ENCODE results near the gene INVS. TPM values are rescaled to one million over a fixed set of nuclear protein-coding genes. Genes with fewer than 3 reads are reported as not detected.

The INVS gene
- polyA plus RNA-seq, 1 experiment, result 9.7 TPM

DNA sequence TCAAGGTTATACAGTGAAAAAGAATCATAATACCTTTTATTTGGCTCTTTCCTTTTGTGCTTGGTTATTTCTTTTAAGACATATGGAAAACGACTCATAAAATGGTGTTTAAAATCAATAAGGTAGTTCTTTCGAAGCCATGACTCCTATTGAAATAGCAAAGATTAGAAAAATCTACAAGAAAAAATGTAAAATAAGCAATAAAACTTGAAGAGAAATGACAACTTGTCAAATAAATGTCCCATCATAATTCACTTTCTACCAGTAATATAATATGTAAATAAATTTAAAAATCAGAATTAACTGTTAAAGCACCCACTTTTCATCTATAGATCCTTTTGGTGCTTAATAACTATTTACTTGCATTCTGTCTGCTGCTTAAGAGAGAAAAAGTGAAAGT is 241.2 kb downstream of the INVS start:
- no peak for DNase-seq (ENCODE audit: low read depth)
- ChIA-PET CTCF (no interaction called here), POLR2A (no interaction called here)
- TF ChIP-seq, protein P1, sequence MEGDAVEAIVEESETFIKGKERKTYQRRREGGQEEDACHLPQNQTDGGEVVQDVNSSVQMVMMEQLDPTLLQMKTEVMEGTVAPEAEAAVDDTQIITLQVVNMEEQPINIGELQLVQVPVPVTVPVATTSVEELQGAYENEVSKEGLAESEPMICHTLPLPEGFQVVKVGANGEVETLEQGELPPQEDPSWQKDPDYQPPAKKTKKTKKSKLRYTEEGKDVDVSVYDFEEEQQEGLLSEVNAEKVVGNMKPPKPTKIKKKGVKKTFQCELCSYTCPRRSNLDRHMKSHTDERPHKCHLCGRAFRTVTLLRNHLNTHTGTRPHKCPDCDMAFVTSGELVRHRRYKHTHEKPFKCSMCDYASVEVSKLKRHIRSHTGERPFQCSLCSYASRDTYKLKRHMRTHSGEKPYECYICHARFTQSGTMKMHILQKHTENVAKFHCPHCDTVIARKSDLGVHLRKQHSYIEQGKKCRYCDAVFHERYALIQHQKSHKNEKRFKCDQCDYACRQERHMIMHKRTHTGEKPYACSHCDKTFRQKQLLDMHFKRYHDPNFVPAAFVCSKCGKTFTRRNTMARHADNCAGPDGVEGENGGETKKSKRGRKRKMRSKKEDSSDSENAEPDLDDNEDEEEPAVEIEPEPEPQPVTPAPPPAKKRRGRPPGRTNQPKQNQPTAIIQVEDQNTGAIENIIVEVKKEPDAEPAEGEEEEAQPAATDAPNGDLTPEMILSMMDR (IDR thresholded peaks at IDR 0.05; ENCODE audit: insufficient read depth, low read depth, low read length), result no peak
- Histone ChIP-seq H3K4me3 (ENCODE audit: low read depth, low read length) (no peak overlapping the region), H3K36me3 (ENCODE audit: control insufficient read depth, insufficient read depth, low read length) (0 out of 2 replicates have a peak, but pooled peaks cover 1% of the 10 kb centered on the region), H3K27me3 (ENCODE audit: control insufficient read depth, insufficient read depth, low read length) (no peaks in the 10 kb centered on the region)

DNA sequence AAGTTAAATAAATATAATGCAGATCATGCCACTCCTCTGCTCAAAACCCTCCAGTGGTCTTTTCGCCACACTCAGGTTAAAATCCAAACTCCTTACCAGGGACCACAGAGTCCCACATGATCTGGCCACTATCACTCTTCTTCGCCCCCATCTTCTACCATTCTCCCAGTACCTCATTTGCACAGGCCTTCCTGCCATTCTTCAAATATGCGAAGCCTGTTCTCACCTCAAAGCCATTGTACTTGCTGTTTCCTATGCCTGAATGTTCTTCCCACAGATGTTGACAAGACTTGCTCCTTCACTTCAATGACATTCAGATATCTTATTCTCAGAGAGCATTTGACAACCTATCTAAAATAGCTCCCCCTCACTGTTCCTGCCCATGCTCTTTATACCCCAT is 242.8 kb downstream of the INVS start:
- H3K36me3 ChIP-seq (ENCODE audit: control insufficient read depth, insufficient read depth, low read length), result 0 out of 2 replicates have a peak, but pooled peaks cover 1% of the 10 kb centered on the region
- no peaks in the 10 kb centered on the region for H3K27me3 ChIP-seq (ENCODE audit: control insufficient read depth, insufficient read depth, low read length)
- TF ChIP-seq, protein P1 (IDR thresholded peaks at IDR 0.05; ENCODE audit: insufficient read depth, low read depth, low read length), result no peak
- POLR2A ChIA-PET, result no interaction called here
- CTCF ChIA-PET, result interaction anchor here (1.2 to 1.5 kb wide), 3 partner anchors 9 to 96 kb away, joined by 3 to 6 read pairs (median 3); no protein-coding TSS in a partner anchor
- no peak overlapping the region for H3K4me3 ChIP-seq (ENCODE audit: low read depth, low read length)
- no peak for DNase-seq (ENCODE audit: low read depth)

DNA sequence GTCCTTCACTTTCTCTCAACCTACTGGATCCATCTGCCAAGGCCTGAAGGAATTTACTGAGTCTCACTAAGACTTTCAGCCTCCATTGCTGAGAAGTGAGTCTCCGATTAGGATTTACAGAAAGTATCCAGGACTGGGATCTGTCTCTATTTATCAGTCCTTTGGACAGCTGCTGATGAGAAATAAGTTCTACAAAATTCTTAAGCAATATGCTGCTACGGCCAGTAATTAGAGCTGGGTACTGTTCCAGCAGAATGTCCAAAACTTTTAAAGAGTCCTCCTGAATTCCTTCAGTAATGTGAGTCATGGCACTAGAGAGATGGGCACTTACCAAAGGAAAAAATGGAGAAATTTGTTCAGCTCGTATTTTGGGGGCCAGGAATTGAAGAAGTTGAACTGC is 247.8 kb downstream of the INVS start:
- Histone ChIP-seq H3K27me3 (ENCODE audit: control insufficient read depth, insufficient read depth, low read length) (no peaks in the 10 kb centered on the region), H3K4me3 (ENCODE audit: low read depth, low read length) (no peak overlapping the region), H3K36me3 (ENCODE audit: control insufficient read depth, insufficient read depth, low read length) (no peaks in the 10 kb centered on the region)
- POLR2A ChIA-PET, result no interaction called here
- peak; percentile 40 for DNase-seq (ENCODE audit: low read depth)
- CTCF ChIA-PET, result interaction anchor here (1.1 to 2.4 kb wide), 4 partner anchors 9 to 319 kb away, joined by 3 to 10 read pairs (median 4); no protein-coding TSS in a partner anchor
- TF ChIP-seq, protein P1 (IDR thresholded peaks at IDR 0.05; ENCODE audit: insufficient read depth, low read depth, low read length), result no peak

DNA sequence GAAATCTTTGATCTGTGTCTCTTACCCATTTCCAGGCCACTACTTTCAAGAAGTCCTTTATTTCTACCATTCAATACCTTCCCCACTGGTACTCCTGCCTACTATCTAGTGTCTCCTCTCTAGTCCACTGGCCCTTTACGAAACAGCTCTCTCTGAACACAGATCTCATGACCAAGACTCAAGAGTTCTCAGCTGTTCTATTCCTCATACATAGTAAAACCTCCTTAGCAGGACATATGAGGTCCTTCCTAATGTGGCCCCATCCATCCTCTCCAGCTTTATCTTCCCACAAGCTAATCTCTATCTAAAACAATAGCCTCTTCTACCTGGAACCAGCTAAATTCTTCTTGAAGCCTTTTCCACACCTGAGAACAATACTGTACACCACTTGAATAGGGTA is 251.1 kb downstream of the INVS start:
- TF ChIP-seq, protein P1 (IDR thresholded peaks at IDR 0.05; ENCODE audit: insufficient read depth, low read depth, low read length), result no peak
- no peak for DNase-seq (ENCODE audit: low read depth)
- Histone ChIP-seq H3K27me3 (ENCODE audit: control insufficient read depth, insufficient read depth, low read length) (no peaks in the 10 kb centered on the region), H3K4me3 (ENCODE audit: low read depth, low read length) (no peak overlapping the region), H3K36me3 (ENCODE audit: control insufficient read depth, insufficient read depth, low read length) (no peaks in the 10 kb centered on the region)
- POLR2A ChIA-PET, result no interaction called here
- CTCF ChIA-PET, result interaction anchor here (0.9 to 1.0 kb wide), 3 partner anchors 25 to 77 kb away, joined by 3 to 4 read pairs (median 3); partner anchors contain the start of gene MSANTD3

Small RNA genes lying within 50 kb of the gene (small RNA-seq; reads per million reads assigned to genes)
- gene RN7SL75P (ENCODE audit: insufficient read length, low read depth, low replicate concordance), result not detected

Other genes with a start within 250 kb of the INVS start
- 6.9 and 13.2 TPM in 2 replicates for gene STX17, start 192.6 kb upstream of the INVS start, polyA plus RNA-seq (2011; rRNA removed)
- gene ERP44, start 243 bp upstream of the INVS start, polyA plus RNA-seq (2011; rRNA removed), result 9.8 and 21.8 TPM in 2 replicates